ENCODE data around the gene UBL3.

Gene UBL3

DNA sequence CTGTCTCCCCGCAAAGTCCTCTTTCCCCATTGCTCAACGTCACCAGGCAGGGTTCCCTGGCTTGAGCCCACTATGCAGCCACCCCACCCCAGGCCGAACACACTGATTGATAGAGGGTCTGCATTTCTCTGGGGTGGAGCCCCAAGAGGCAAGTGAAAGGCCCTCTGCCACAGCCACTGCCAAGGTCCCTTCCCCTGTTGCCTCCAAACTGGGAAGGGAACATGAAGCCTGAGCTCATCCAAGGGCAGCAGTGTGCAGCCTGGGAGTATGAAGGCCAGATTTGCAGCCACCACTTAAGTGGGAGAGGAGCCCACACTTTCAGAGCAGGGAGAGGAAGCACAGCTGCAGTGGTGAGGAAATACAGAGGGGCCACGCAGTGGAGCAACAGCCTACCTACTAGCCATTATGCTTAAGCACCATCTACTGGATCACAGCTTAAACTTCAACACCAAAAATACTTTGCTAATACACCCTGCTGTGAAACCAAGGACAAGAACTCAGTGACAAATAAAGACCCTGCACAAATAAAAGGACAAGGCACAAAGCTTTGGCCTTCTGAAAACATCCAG lies 48.6 kb downstream of the UBL3 start:
- H3K9me3 ChIP-seq (ENCODE audit: control insufficient read depth in 2 of 2, low read length in 2 of 2): no peaks in the 10 kb centered on the region
- H3K9ac ChIP-seq (ENCODE audit: low read depth in 1 of 2, low read length in 2 of 2): no peak overlapping the region
- H3K4me3 ChIP-seq (ENCODE audit: low read length in 2 of 2): no peak overlapping the region
- no peak overlapping the region for H3K27ac ChIP-seq (ENCODE audit: low read depth in 2 of 2, low read length in 2 of 2)
- H3K4me1 ChIP-seq (ENCODE audit: control insufficient read depth in 2 of 2, insufficient read depth in 2 of 2, low read length in 2 of 2): no peaks in the 10 kb centered on the region
- no peaks in the 10 kb centered on the region for H3K36me3 ChIP-seq (ENCODE audit: control insufficient read depth in 2 of 2, insufficient read depth in 2 of 2, low read length in 2 of 2)
- no peaks in the 10 kb centered on the region for H3K27me3 ChIP-seq (ENCODE audit: control insufficient read depth in 2 of 2, insufficient read depth in 2 of 2, low read length in 2 of 2)

DNA sequence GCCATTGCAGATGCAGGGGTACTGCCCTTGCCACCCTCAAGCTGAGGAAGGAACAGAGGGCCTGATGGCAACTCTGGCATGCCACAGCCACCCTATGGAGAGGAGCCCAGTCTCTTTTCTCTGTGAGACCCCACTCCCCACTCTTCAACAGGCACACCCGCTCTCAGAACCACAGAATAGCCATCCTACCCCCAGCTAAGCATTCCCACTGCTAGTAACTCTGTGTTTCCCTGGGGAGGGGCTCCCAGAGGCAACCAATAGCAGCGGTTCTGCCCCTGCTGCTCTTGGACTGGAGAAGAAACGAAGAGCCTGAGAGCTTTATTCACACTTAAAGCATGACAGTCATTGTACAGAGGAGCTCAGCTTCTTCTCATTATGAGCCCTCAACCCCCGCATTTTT lies 49.3 kb downstream of the UBL3 start:
- Histone ChIP-seq H3K27ac (ENCODE audit: low read depth in 2 of 2, low read length in 2 of 2) (no peak overlapping the region), H3K4me1 (ENCODE audit: control insufficient read depth in 2 of 2, insufficient read depth in 2 of 2, low read length in 2 of 2) (no peaks in the 10 kb centered on the region), H3K9ac (ENCODE audit: low read depth in 1 of 2, low read length in 2 of 2) (no peak overlapping the region), H3K27me3 (ENCODE audit: control insufficient read depth in 2 of 2, insufficient read depth in 2 of 2, low read length in 2 of 2) (no peaks in the 10 kb centered on the region), H3K36me3 (ENCODE audit: control insufficient read depth in 2 of 2, insufficient read depth in 2 of 2, low read length in 2 of 2) (no peaks in the 10 kb centered on the region), H3K9me3 (ENCODE audit: control insufficient read depth in 2 of 2, low read length in 2 of 2) (no peaks in the 10 kb centered on the region), H3K4me3 (ENCODE audit: low read length in 2 of 2) (no peak overlapping the region)

DNA sequence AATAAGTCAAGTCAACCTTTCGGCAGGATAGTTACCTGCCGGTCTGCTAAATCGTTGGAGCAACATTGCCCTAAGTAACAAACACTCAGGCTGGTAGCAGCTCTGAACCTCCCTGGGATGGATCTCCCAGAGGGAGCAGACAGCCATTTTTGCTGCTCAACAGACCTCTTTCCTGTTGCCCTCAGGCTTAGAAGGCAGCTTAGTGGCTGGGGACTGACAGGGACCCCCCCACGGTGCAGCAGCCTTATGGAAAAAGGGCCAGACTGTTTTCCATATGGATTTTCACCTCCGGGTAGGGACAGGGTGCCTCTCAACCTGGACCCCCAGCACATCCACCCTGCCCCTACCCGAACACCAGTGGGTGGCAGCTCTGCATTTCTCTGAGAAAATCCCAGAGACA lies 49.7 kb downstream of the UBL3 start:
- Histone ChIP-seq H3K9me3 (ENCODE audit: control insufficient read depth in 2 of 2, low read length in 2 of 2) (no peaks in the 10 kb centered on the region), H3K27me3 (ENCODE audit: control insufficient read depth in 2 of 2, insufficient read depth in 2 of 2, low read length in 2 of 2) (no peaks in the 10 kb centered on the region), H3K4me3 (ENCODE audit: low read length in 2 of 2) (no peak overlapping the region), H3K36me3 (ENCODE audit: control insufficient read depth in 2 of 2, insufficient read depth in 2 of 2, low read length in 2 of 2) (no peaks in the 10 kb centered on the region), H3K27ac (ENCODE audit: low read depth in 2 of 2, low read length in 2 of 2) (no peak overlapping the region), H3K9ac (ENCODE audit: low read depth in 1 of 2, low read length in 2 of 2) (no peak overlapping the region), H3K4me1 (ENCODE audit: control insufficient read depth in 2 of 2, insufficient read depth in 2 of 2, low read length in 2 of 2) (no peaks in the 10 kb centered on the region)

DNA sequence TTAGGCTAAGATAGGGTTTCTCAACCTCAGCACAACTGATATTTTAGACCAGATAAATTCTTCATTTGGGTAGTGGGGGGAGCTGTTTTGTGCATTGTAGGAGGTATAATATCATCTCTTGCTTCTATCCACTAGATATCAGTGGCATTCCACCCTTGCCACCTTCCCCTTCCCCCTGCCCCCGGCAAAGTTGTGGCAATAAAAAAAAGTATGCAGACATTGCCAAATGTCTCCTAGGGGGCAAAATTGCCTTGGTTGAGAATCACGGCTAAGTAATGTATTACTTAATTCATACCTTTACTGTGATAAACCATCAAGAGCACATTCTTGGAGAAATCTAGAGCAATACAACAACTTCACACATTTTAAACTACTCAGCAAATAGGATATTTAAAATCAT lies 51.4 kb downstream of the UBL3 start:
- Histone ChIP-seq H3K9me3 (ENCODE audit: control insufficient read depth in 2 of 2, low read length in 2 of 2) (no peaks in the 10 kb centered on the region), H3K4me1 (ENCODE audit: control insufficient read depth in 2 of 2, insufficient read depth in 2 of 2, low read length in 2 of 2) (no peaks in the 10 kb centered on the region), H3K27ac (ENCODE audit: low read depth in 2 of 2, low read length in 2 of 2) (no peak overlapping the region), H3K36me3 (ENCODE audit: control insufficient read depth in 2 of 2, insufficient read depth in 2 of 2, low read length in 2 of 2) (no peaks in the 10 kb centered on the region), H3K9ac (ENCODE audit: low read depth in 1 of 2, low read length in 2 of 2) (no peak overlapping the region), H3K4me3 (ENCODE audit: low read length in 2 of 2) (no peak overlapping the region), H3K27me3 (ENCODE audit: control insufficient read depth in 2 of 2, insufficient read depth in 2 of 2, low read length in 2 of 2) (no peaks in the 10 kb centered on the region)

DNA sequence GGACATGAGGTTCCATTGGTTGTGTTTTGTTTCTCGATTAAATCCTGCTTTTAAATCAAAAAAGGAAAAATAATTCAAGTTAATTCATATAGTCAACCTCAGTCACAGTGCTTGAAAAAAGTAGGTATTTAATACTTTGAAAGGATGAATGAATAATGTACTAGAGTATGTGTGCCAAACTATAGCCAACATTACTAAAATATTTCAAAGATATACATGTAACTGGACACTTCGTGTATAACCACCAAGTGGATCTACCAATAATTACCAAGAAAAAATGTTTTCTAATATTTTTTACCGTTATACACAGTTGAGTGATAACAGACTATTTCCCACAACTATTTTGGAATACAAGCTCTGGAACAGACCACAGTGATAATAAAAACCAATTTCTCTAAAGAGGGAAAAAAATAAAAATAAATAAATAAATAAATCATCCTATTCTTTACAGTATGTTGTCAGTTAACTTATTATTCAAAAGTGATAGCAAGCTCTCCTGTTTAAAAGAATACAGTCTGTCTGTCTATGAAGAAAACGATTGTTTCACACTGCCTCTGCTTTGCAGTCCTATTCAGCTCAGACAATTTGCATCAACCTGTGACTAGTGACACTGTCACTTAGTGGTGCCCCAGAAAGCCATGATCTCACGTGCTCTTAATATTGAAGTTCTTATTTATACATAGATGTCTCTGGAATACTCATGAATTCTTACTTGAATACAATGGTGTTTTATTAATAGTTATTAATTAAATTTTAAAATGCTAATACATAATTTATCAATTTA lies 58.2 kb downstream of the UBL3 start:
- Histone ChIP-seq H3K4me1 (ENCODE audit: control insufficient read depth in 2 of 2, insufficient read depth in 2 of 2, low read length in 2 of 2) (peaks cover 3 to 5% of the 10 kb centered on the region in 2 donors), H3K36me3 (ENCODE audit: control insufficient read depth in 2 of 2, insufficient read depth in 2 of 2, low read length in 2 of 2) (no peaks in the 10 kb centered on the region), H3K9me3 (ENCODE audit: control insufficient read depth in 2 of 2, low read length in 2 of 2) (no peaks in the 10 kb centered on the region), H3K27ac (ENCODE audit: low read depth in 2 of 2, low read length in 2 of 2) (no peak overlapping the region), H3K4me3 (ENCODE audit: low read length in 2 of 2) (no peak overlapping the region), H3K27me3 (ENCODE audit: control insufficient read depth in 2 of 2, insufficient read depth in 2 of 2, low read length in 2 of 2) (no peaks in the 10 kb centered on the region), H3K9ac (ENCODE audit: low read depth in 1 of 2, low read length in 2 of 2) (no peak overlapping the region)

DNA sequence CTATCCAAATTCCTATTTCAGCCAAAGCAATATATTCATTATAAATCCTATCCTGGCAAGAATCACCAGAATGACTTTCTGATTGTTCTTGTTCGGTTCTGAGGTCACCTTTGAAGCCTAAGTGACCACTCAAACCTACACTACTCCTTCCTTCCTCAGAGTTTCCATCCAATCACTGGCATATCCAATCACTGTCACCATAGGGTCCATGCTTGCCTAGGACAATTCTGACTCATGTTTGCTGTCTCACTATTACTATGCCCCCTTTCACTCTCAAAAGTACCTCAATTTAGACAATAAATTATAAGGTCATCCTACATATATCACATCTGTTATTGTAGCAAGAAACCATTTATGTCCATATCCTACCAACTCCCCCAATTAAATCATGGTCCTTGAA lies 58.9 kb downstream of the UBL3 start:
- Histone ChIP-seq H3K9ac (ENCODE audit: low read depth in 1 of 2, low read length in 2 of 2) (no peak overlapping the region), H3K27ac (ENCODE audit: low read depth in 2 of 2, low read length in 2 of 2) (no peak overlapping the region), H3K4me3 (ENCODE audit: low read length in 2 of 2) (no peak overlapping the region), H3K9me3 (ENCODE audit: control insufficient read depth in 2 of 2, low read length in 2 of 2) (no peaks in the 10 kb centered on the region), H3K36me3 (ENCODE audit: control insufficient read depth in 2 of 2, insufficient read depth in 2 of 2, low read length in 2 of 2) (no peaks in the 10 kb centered on the region), H3K27me3 (ENCODE audit: control insufficient read depth in 2 of 2, insufficient read depth in 2 of 2, low read length in 2 of 2) (no peaks in the 10 kb centered on the region), H3K4me1 (ENCODE audit: control insufficient read depth in 2 of 2, insufficient read depth in 2 of 2, low read length in 2 of 2) (peaks cover 3 to 5% of the 10 kb centered on the region in 2 donors)

DNA sequence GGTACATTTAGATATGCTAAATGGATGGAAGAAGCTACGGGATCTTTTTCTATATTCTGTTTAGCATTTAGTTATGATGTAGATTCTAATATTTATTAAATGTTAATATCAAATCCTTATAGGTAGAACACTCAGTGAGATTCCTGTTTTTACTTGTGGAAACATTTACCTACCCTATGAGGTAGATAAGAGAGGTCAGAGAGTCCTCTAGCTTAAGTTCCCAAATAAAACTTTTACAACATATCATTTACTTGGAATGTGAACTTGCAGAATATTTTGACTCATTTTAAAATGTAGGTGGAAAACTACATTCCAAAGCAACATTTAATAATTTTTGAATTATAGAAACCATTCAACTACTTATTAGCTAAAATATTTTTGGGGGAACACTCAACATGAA lies 63.7 kb downstream of the UBL3 start:
- Histone ChIP-seq H3K4me3 (ENCODE audit: low read length in 2 of 2) (peak overlapping the region in 1 of 2 donors; percentile 14), H3K4me1 (ENCODE audit: control insufficient read depth in 2 of 2, insufficient read depth in 2 of 2, low read length in 2 of 2) (peaks cover 10 to 11% of the 10 kb centered on the region in 2 donors), H3K27ac (ENCODE audit: low read depth in 2 of 2, low read length in 2 of 2) (no peak overlapping the region), H3K36me3 (ENCODE audit: control insufficient read depth in 2 of 2, insufficient read depth in 2 of 2, low read length in 2 of 2) (no peaks in the 10 kb centered on the region), H3K9me3 (ENCODE audit: control insufficient read depth in 2 of 2, low read length in 2 of 2) (no peaks in the 10 kb centered on the region), H3K9ac (ENCODE audit: low read depth in 1 of 2, low read length in 2 of 2) (no peak overlapping the region), H3K27me3 (ENCODE audit: control insufficient read depth in 2 of 2, insufficient read depth in 2 of 2, low read length in 2 of 2) (no peaks in the 10 kb centered on the region)

DNA sequence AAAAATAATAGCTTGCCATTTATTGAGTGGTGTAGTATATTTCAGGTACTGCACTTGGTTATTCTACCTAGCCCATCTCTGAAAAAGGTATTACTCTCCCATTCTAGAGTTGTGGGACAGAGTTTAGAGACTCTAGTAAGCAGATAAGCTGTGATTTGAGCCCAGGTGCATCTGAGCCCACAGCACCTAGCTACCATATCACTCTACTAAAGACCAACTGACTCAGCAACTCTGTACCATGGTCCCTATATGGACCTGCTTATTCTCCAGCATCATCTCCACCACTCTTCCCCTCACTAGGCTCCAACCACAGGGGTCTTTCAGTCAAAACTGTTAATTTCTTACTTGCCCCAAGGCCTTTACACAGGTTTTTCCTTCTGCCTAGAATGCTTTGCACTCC lies 64.4 kb downstream of the UBL3 start:
- Histone ChIP-seq H3K9me3 (ENCODE audit: control insufficient read depth in 2 of 2, low read length in 2 of 2) (no peaks in the 10 kb centered on the region), H3K9ac (ENCODE audit: low read depth in 1 of 2, low read length in 2 of 2) (no peak overlapping the region), H3K27ac (ENCODE audit: low read depth in 2 of 2, low read length in 2 of 2) (no peak overlapping the region)

DNA sequence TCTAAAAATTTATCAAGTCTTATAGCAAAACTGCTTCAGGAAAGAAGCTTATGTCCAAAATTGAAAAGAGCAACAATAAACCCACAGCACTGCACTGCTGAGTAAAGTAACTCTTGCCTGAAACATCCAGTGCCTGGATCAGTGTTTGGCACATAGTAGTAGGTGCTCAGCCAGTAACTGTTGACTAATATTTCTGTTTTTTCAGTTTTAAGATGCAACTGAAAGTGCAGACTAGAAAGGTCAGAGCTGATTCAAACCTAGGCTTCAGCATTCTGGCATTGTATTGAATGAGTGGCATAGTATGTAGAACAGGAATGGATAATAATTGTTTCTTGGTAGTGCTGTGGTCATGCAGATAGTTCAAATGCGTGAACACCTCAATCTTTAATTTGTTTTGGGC lies 67.6 kb downstream of the UBL3 start:
- Histone ChIP-seq H3K4me1 (ENCODE audit: control insufficient read depth in 2 of 2, insufficient read depth in 2 of 2, low read length in 2 of 2) (peaks cover 6 to 9% of the 10 kb centered on the region in 2 donors), H3K9ac (ENCODE audit: low read depth in 1 of 2, low read length in 2 of 2) (no peak overlapping the region), H3K4me3 (ENCODE audit: low read length in 2 of 2) (no peak overlapping the region), H3K27ac (ENCODE audit: low read depth in 2 of 2, low read length in 2 of 2) (no peak overlapping the region), H3K27me3 (ENCODE audit: control insufficient read depth in 2 of 2, insufficient read depth in 2 of 2, low read length in 2 of 2) (no peaks in the 10 kb centered on the region), H3K9me3 (ENCODE audit: control insufficient read depth in 2 of 2, low read length in 2 of 2) (no peaks in the 10 kb centered on the region), H3K36me3 (ENCODE audit: control insufficient read depth in 2 of 2, insufficient read depth in 2 of 2, low read length in 2 of 2) (no peaks in the 10 kb centered on the region)

More for the DNA sequence above, 64.4 kb downstream of the UBL3 start:
- Histone ChIP-seq H3K4me3 (ENCODE audit: low read length in 2 of 2) (peak overlapping the region in 1 of 2 donors; percentile 14), H3K27me3 (ENCODE audit: control insufficient read depth in 2 of 2, insufficient read depth in 2 of 2, low read length in 2 of 2) (no peaks in the 10 kb centered on the region), H3K4me1 (ENCODE audit: control insufficient read depth in 2 of 2, insufficient read depth in 2 of 2, low read length in 2 of 2) (peaks cover 10 to 11% of the 10 kb centered on the region in 2 donors), H3K36me3 (ENCODE audit: control insufficient read depth in 2 of 2, insufficient read depth in 2 of 2, low read length in 2 of 2) (no peaks in the 10 kb centered on the region)

DNA sequence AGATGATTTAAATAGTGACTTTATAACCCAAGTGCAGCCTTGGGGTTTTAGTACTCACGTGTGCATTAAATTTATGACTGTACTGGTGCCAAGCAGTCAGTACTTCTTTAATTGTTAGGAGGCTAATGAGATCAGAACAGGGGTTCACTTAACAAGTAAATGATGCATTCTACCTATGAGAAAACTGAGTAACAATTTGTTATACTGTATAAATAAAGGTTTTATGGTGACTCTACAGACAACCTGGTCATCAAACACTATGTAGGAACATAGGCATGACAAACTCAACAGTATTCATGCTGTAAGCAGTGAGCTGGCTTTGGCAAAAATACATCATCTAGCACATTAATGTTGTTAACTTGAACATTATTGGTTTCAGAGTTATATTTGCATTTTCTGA lies 75.6 kb downstream of the UBL3 start:
- Histone ChIP-seq H3K36me3 (ENCODE audit: control insufficient read depth in 2 of 2, insufficient read depth in 2 of 2, low read length in 2 of 2) (peaks cover 0 to 4% of the 10 kb centered on the region in 2 donors), H3K9ac (ENCODE audit: low read depth in 1 of 2, low read length in 2 of 2) (no peak overlapping the region), H3K4me3 (ENCODE audit: low read length in 2 of 2) (no peak overlapping the region), H3K9me3 (ENCODE audit: control insufficient read depth in 2 of 2, low read length in 2 of 2) (no peaks in the 10 kb centered on the region), H3K27me3 (ENCODE audit: control insufficient read depth in 2 of 2, insufficient read depth in 2 of 2, low read length in 2 of 2) (no peaks in the 10 kb centered on the region), H3K4me1 (ENCODE audit: control insufficient read depth in 2 of 2, insufficient read depth in 2 of 2, low read length in 2 of 2) (no peaks in the 10 kb centered on the region), H3K27ac (ENCODE audit: low read depth in 2 of 2, low read length in 2 of 2) (no peak overlapping the region)

Measured in mucosa of rectum (tissue), 2 donors.